Upper lobe of left lung (tissue), 4 donors: ENCODE measurements around the gene NLRP14.

Experiments used
- POLR2AphosphoS5 ChIP-seq, 2 donors: sonication (generic); formaldehyde crosslinking; IDR thresholded peaks; one replicate each; pipeline ENCODE4 v1.5.1; 2017; ENCODE audit warnings: antibody characterized with exemption in 2 of 2
- TF ChIP-seq, protein P1 (sequence below), 6 experiments: fragments of 450-650 bp in 4 of 6; fragments of 200-600 bp in 2 of 6; sonication (generic) in 2 of 6; IDR thresholded peaks; one replicate each; pipeline ENCODE4 v1.5.1; 2016 to 2019; ENCODE audit warnings: antibody characterized with exemption in 6 of 6

DNA sequence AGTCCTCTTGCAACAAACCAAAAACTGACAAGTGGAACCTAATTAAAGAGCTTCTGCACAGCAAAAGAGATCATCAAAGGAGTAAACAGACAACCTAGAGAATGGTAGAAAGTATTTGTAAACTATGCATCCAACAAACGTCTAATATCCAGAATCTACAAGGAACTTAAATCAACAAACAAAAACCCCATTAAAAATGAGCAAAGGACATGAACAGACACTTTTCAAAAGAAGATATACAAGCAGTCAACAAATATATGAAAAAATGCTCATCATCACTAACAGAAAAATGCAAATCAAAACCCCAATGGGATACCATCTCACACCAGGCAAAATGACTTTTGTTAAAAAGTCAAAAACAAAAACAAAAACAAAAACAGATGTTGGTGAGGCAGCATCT lies 33.8 kb upstream of the NLRP14 start:
- TF ChIP-seq, protein P1, sequence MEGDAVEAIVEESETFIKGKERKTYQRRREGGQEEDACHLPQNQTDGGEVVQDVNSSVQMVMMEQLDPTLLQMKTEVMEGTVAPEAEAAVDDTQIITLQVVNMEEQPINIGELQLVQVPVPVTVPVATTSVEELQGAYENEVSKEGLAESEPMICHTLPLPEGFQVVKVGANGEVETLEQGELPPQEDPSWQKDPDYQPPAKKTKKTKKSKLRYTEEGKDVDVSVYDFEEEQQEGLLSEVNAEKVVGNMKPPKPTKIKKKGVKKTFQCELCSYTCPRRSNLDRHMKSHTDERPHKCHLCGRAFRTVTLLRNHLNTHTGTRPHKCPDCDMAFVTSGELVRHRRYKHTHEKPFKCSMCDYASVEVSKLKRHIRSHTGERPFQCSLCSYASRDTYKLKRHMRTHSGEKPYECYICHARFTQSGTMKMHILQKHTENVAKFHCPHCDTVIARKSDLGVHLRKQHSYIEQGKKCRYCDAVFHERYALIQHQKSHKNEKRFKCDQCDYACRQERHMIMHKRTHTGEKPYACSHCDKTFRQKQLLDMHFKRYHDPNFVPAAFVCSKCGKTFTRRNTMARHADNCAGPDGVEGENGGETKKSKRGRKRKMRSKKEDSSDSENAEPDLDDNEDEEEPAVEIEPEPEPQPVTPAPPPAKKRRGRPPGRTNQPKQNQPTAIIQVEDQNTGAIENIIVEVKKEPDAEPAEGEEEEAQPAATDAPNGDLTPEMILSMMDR (IDR thresholded peaks at IDR 0.05) = no peak
- TF ChIP-seq POLR2AphosphoS5 (IDR thresholded peaks at IDR 0.05) = no peak
